SK-N-SH (cell line): ENCODE measurements around the gene ERC2. TPM values are rescaled to one million over a fixed set of nuclear protein-coding genes. Genes with fewer than 3 reads are reported as not detected.

ENCODE experiments used
- CTCF ChIA-PET: fragments of 300-600, 350-600 bp; formaldehyde crosslinking; extraction: SDS; loops from one replicate; lab custom pipeline; 2021; lab: Yijun Ruan, JAX
- POLR2A ChIA-PET: fragments of 350-600 bp; sonication (Branson Sonifier 250); formaldehyde crosslinking; extraction: SDS; loops from one replicate; lab custom pipeline; 2020; ENCODE audit warnings: antibody characterized with exemption, inconsistent platforms; lab: Yijun Ruan, JAX
- DNase-seq: peaks from one replicate; pipeline ENCODE4 v3.0.0; 2012
- H2AFZ ChIP-seq: fragments of 200-600 bp; sonication (generic); 2 replicates; pipeline ENCODE4 v1.8.1; 2016; ENCODE audit warnings: antibody characterized with exemption, mild to moderate bottlenecking, low read depth
- H3F3A ChIP-seq: fragments of 200-600 bp; sonication (generic); replicated peaks from 2 replicates; pipeline ENCODE3; 2016; ENCODE audit warnings: antibody characterized with exemption, mild to moderate bottlenecking; ENCODE audit not compliant: insufficient read depth
- H3K27ac ChIP-seq, 2 experiments: fragments of 200-500 bp in 1 of 2; fragments of 200-600 bp in 1 of 2; sonication (Bioruptor generic) in 1 of 2; sonication (generic), shearing (Covaris generic) in 1 of 2; 2 replicates each; pipeline versions ENCODE4 v1.5.1 to v1.6.1; 2014 to 2016; ENCODE audit warnings: low read depth in 2 of 2, inconsistent platforms in 1 of 2, low read length in 1 of 2, mild to moderate bottlenecking in 1 of 2, mixed read lengths in 1 of 2
- H3K27me3 ChIP-seq: fragments of 200-600 bp; sonication (generic), shearing (Covaris generic); 2 replicates; pipeline ENCODE4 v1.6.1; 2016; ENCODE audit warnings: mixed run types; ENCODE audit not compliant: insufficient read depth
- H3K36me3 ChIP-seq, 2 experiments: fragments of 200-500 bp in 1 of 2; fragments of 200-600 bp in 1 of 2; sonication (Bioruptor generic) in 1 of 2; sonication (generic) in 1 of 2; replicated peaks in 1 of 2; 2 replicates each; pipeline versions ENCODE3 to v1.5.1; 2014 to 2016; ENCODE audit warnings: low read length in 1 of 2, mild to moderate bottlenecking in 1 of 2; ENCODE audit not compliant: insufficient read depth in 2 of 2, control insufficient read depth in 1 of 2
- H3K4me1 ChIP-seq, 2 experiments: fragments of 200-500 bp in 1 of 2; fragments of 200-600 bp in 1 of 2; sonication (Bioruptor generic) in 1 of 2; sonication (generic), shearing (Covaris generic) in 1 of 2; 2 replicates each; pipeline versions ENCODE4 v1.5.1 to v1.6.1; 2014 to 2016; ENCODE audit warnings: low read depth in 1 of 2, low read length in 1 of 2, mixed run types in 1 of 2; ENCODE audit not compliant: insufficient read depth in 2 of 2, control insufficient read depth in 1 of 2
- H3K4me2 ChIP-seq: fragments of 200-600 bp; sonication (generic), shearing (Covaris generic); 2 replicates; pipeline ENCODE4 v1.6.1; 2017; ENCODE audit warnings: mixed run types
- H3K4me3 ChIP-seq, 2 experiments: fragments of 200-500 bp in 1 of 2; fragments of 200-600 bp in 1 of 2; sonication (Bioruptor generic) in 1 of 2; sonication (generic), shearing (Covaris generic) in 1 of 2; 2 replicates each; pipeline versions ENCODE4 v1.5.1 to v1.8.1; 2014 to 2016; ENCODE audit warnings: low read depth in 2 of 2, inconsistent platforms in 1 of 2, low read length in 1 of 2, mild to moderate bottlenecking in 1 of 2, mixed read lengths in 1 of 2, moderate library complexity in 1 of 2
- H3K79me2 ChIP-seq: fragments of 200-600 bp; sonication (generic); 2 replicates; pipeline ENCODE4 v1.8.1; 2017; ENCODE audit warnings: mild to moderate bottlenecking; ENCODE audit not compliant: insufficient read depth
- H3K9ac ChIP-seq: fragments of 200-600 bp; sonication (generic); 2 replicates; pipeline ENCODE4 v1.6.1; 2017; ENCODE audit warnings: mixed run types
- H3K9me2 ChIP-seq: fragments of 200-600 bp; sonication (generic); 2 replicates; pipeline ENCODE4 v1.6.1; 2017; ENCODE audit warnings: mixed run types
- H3K9me3 ChIP-seq: fragments of 200-600 bp; sonication (generic); 2 replicates; pipeline ENCODE4 v1.6.1; 2017; ENCODE audit warnings: mixed run types, mild to moderate bottlenecking, moderate library complexity
- H4K20me1 ChIP-seq: fragments of 200-600 bp; sonication (generic); 2 replicates; pipeline ENCODE4 v1.6.1; 2017; ENCODE audit warnings: mild to moderate bottlenecking, mixed run types; ENCODE audit not compliant: insufficient read depth
- CHD2 ChIP-seq: fragments of 150-350 bp; IDR thresholded peaks from 2 replicates; pipeline ENCODE4 v1.6.1; 2018; ENCODE audit warnings: low read length; ENCODE audit not compliant: partially characterized antibody
- ELF1 ChIP-seq: IDR thresholded peaks from 2 replicates; pipeline ENCODE4 v1.4.0; 2012
- EP300 ChIP-seq, 2 experiments: IDR thresholded peaks; 2 replicates each; pipeline versions ENCODE4 v1.4.0 to v1.6.1; 2012; ENCODE audit warnings: borderline replicate concordance in 1 of 2, low read depth in 1 of 2, low read length in 1 of 2
- FOXJ3 ChIP-seq: sonication (generic); formaldehyde crosslinking; IDR thresholded peaks from 2 replicates; pipeline ENCODE4 v1.5.1; 2020; ENCODE audit warnings: mild to moderate bottlenecking, missing genetic modification reagents
- FOXM1 ChIP-seq: IDR thresholded peaks from 2 replicates; pipeline ENCODE4 v1.4.0; 2012; ENCODE audit warnings: low read depth, mild to moderate bottlenecking
- JUND ChIP-seq: IDR thresholded peaks from 2 replicates; pipeline ENCODE4 v1.4.0; 2012
- MEF2A ChIP-seq: IDR thresholded peaks from 2 replicates; pipeline ENCODE4 v1.4.0; 2012; ENCODE audit warnings: low read depth, borderline replicate concordance
- POLR2AphosphoS5 ChIP-seq: IDR thresholded peaks from 2 replicates; pipeline ENCODE4 v1.6.1; 2012; ENCODE audit warnings: low read depth, low read length
- SIN3A ChIP-seq: IDR thresholded peaks from 2 replicates; pipeline ENCODE4 v1.6.1; 2012; ENCODE audit warnings: low read depth, mild to moderate bottlenecking, low read length, moderate library complexity, borderline replicate concordance
- TAF1 ChIP-seq: IDR thresholded peaks from 2 replicates; pipeline ENCODE4 v1.6.1; 2012; ENCODE audit warnings: low read depth, mild to moderate bottlenecking, low read length, moderate library complexity, borderline replicate concordance
- TCF12 ChIP-seq: IDR thresholded peaks from 2 replicates; pipeline ENCODE4 v1.4.0; 2012
- TEAD4 ChIP-seq: IDR thresholded peaks from 2 replicates; pipeline ENCODE4 v1.4.0; 2012; ENCODE audit warnings: mild to moderate bottlenecking, borderline replicate concordance; ENCODE audit not compliant: insufficient read depth
- WGBS: methylation state at CpG from one replicate; pipeline ENCODE4 v1.1.6; 2017; ENCODE audit warnings: low lambda C conversion rate; 5-methylcytosine and 5-hydroxymethylcytosine counted together
- polyA plus RNA-seq, 3 experiments: library from polyadenylated mRNA; depleted of rRNA; stranded (reverse); fragments of >200 nt; gene quantifications; 2 replicates each; pipeline ENCODE4 v1.2.3, GENCODE V29; 2012
- TF ChIP-seq, protein P1 (sequence below): fragments of 200-600 bp; sonication (generic); IDR thresholded peaks from 2 replicates; pipeline ENCODE4 v1.6.1; 2017; ENCODE audit warnings: antibody characterized with exemption, mild to moderate bottlenecking, moderate library complexity
- TF ChIP-seq, protein P2 (sequence below): IDR thresholded peaks from 2 replicates; pipeline ENCODE4 v1.4.0; 2012; ENCODE audit warnings: low read depth
- TF ChIP-seq, protein P3 (sequence below): IDR thresholded peaks from 2 replicates; pipeline ENCODE4 v1.6.1; 2012; ENCODE audit warnings: mild to moderate bottlenecking, low read depth, low read length, moderate library complexity
- TF ChIP-seq, protein P4 (sequence below): IDR thresholded peaks from 2 replicates; pipeline ENCODE4 v1.4.0; 2012; ENCODE audit warnings: low read depth, borderline replicate concordance
- TF ChIP-seq, protein P5 (sequence below): fragments of 150-350 bp; IDR thresholded peaks from 2 replicates; pipeline ENCODE4 v1.6.1; 2017; ENCODE audit warnings: antibody characterized with exemption, low read length, low read depth, borderline replicate concordance

The ERC2 gene
- polyA plus RNA-seq, 1 of the 3 experiments (the other 2 are of a cell fraction) = 1.6 TPM

DNA sequence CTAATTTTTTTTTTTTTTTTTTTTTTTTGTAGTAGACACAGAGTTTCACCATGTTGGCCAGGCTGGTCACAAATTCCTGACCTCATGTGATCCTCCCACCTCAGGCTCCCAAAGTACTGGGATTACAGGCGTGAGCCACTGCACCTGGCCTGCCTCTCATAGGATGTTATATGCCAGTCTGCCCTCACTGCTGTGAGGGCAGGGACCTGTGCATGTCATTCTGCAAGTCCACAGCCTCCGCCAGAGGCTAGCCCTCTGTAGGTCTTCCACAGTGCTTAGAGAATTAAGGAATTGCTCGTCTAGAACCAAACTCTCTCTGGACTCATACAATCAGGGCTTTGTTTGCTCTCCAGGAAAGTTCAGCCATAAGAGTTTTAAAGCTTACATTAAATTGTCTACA, 817.3 kb downstream of the ERC2 start:
- ChIA-PET CTCF (interaction anchor here (1.3 kb wide), 1 partner anchor 10 kb away, joined by 4 read pairs; no protein-coding TSS in a partner anchor), POLR2A (interaction anchor here (0.6 kb wide), 1 partner anchor 23 kb away, joined by 8 read pairs; no protein-coding TSS in a partner anchor)
- Histone ChIP-seq H3K27me3 (no peaks in the 10 kb centered on the region), H3K4me2 (no peak overlapping the region), H3K27ac (no peak overlapping the region), H3K9ac (no peak overlapping the region), H3K4me3 (no peak overlapping the region), H3F3A (no peaks in the 10 kb centered on the region), H3K9me3 (no peaks in the 10 kb centered on the region), H4K20me1 (no peaks in the 10 kb centered on the region), H3K9me2 (no peaks in the 10 kb centered on the region), H3K79me2 (no peaks in the 10 kb centered on the region), H3K4me1 (no peaks in the 10 kb centered on the region; a peak in 1 of 4 replicates), H3K36me3 (no peaks in the 10 kb centered on the region), H2AFZ (no peak overlapping the region)
- TF ChIP-seq FOXJ3 (CRISPR knock-in tag) (no peak), FOXM1 (no peak), ELF1 (no peak), MEF2A (no peak), TEAD4 (no peak), EP300 (IDR thresholded peaks at IDR 0.05; ENCODE audit: borderline replicate concordance in 1 of 2, low read depth in 1 of 2, low read length in 1 of 2) (no peak), JUND (no peak), CHD2 (no peak), TAF1 (no peak), SIN3A (no peak)
- TF ChIP-seq, protein P1, sequence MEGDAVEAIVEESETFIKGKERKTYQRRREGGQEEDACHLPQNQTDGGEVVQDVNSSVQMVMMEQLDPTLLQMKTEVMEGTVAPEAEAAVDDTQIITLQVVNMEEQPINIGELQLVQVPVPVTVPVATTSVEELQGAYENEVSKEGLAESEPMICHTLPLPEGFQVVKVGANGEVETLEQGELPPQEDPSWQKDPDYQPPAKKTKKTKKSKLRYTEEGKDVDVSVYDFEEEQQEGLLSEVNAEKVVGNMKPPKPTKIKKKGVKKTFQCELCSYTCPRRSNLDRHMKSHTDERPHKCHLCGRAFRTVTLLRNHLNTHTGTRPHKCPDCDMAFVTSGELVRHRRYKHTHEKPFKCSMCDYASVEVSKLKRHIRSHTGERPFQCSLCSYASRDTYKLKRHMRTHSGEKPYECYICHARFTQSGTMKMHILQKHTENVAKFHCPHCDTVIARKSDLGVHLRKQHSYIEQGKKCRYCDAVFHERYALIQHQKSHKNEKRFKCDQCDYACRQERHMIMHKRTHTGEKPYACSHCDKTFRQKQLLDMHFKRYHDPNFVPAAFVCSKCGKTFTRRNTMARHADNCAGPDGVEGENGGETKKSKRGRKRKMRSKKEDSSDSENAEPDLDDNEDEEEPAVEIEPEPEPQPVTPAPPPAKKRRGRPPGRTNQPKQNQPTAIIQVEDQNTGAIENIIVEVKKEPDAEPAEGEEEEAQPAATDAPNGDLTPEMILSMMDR = no peak
- TF ChIP-seq, protein P2, sequence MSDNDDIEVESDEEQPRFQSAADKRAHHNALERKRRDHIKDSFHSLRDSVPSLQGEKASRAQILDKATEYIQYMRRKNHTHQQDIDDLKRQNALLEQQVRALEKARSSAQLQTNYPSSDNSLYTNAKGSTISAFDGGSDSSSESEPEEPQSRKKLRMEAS = no peak
- TF ChIP-seq, protein P3, sequence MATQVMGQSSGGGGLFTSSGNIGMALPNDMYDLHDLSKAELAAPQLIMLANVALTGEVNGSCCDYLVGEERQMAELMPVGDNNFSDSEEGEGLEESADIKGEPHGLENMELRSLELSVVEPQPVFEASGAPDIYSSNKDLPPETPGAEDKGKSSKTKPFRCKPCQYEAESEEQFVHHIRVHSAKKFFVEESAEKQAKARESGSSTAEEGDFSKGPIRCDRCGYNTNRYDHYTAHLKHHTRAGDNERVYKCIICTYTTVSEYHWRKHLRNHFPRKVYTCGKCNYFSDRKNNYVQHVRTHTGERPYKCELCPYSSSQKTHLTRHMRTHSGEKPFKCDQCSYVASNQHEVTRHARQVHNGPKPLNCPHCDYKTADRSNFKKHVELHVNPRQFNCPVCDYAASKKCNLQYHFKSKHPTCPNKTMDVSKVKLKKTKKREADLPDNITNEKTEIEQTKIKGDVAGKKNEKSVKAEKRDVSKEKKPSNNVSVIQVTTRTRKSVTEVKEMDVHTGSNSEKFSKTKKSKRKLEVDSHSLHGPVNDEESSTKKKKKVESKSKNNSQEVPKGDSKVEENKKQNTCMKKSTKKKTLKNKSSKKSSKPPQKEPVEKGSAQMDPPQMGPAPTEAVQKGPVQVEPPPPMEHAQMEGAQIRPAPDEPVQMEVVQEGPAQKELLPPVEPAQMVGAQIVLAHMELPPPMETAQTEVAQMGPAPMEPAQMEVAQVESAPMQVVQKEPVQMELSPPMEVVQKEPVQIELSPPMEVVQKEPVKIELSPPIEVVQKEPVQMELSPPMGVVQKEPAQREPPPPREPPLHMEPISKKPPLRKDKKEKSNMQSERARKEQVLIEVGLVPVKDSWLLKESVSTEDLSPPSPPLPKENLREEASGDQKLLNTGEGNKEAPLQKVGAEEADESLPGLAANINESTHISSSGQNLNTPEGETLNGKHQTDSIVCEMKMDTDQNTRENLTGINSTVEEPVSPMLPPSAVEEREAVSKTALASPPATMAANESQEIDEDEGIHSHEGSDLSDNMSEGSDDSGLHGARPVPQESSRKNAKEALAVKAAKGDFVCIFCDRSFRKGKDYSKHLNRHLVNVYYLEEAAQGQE = no peak
- WGBS = 77% methylated on average over 3 of the region's 3 CpGs
- no peak for DNase-seq

DNA sequence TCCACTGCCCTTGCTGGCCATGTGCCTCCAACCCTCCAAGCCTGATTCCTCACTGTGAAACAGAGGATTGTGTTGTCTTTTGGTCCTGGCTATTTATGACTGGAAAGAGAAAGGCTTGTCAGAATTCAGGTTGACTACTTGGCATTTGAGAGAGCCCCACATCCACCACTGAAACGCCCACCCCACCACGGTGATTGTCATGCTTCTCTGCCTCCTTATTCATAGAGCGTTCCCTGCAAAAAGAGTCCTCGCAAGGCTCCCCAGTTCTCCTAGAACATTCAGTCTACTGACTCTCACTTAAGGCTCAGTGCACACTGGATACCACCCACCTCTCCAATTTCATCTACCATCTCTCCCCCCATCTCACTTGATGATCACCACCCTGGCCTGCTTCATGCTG, 818.3 kb downstream of the ERC2 start:
- POLR2A ChIA-PET = no interaction called here
- CTCF ChIA-PET = no interaction called here

More for the DNA sequence above, 818.3 kb downstream of the ERC2 start:
- H3K36me3 ChIP-seq = no peaks in the 10 kb centered on the region
- H3K4me3 ChIP-seq = no peak overlapping the region
- no peak overlapping the region for H3K4me2 ChIP-seq
- no peaks in the 10 kb centered on the region for H3K9me2 ChIP-seq
- no peaks in the 10 kb centered on the region for H3F3A ChIP-seq
- no peak for DNase-seq
- H3K79me2 ChIP-seq = no peaks in the 10 kb centered on the region
- no peaks in the 10 kb centered on the region; a peak in 1 of 4 replicates for H3K4me1 ChIP-seq
- WGBS = 78% methylated on average over 4 of the region's 4 CpGs
- H3K9me3 ChIP-seq = no peaks in the 10 kb centered on the region
- H3K27me3 ChIP-seq = no peaks in the 10 kb centered on the region
- TF ChIP-seq, protein P4, sequence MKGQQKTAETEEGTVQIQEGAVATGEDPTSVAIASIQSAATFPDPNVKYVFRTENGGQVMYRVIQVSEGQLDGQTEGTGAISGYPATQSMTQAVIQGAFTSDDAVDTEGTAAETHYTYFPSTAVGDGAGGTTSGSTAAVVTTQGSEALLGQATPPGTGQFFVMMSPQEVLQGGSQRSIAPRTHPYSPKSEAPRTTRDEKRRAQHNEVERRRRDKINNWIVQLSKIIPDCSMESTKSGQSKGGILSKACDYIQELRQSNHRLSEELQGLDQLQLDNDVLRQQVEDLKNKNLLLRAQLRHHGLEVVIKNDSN = no peak
- TF ChIP-seq TAF1 (no peak), FOXJ3 (CRISPR knock-in tag) (no peak), TCF12 (no peak), TEAD4 (no peak), POLR2AphosphoS5 (no peak)
- TF ChIP-seq, protein P5, sequence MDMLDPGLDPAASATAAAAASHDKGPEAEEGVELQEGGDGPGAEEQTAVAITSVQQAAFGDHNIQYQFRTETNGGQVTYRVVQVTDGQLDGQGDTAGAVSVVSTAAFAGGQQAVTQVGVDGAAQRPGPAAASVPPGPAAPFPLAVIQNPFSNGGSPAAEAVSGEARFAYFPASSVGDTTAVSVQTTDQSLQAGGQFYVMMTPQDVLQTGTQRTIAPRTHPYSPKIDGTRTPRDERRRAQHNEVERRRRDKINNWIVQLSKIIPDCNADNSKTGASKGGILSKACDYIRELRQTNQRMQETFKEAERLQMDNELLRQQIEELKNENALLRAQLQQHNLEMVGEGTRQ = no peak
- no peak overlapping the region for H2AFZ ChIP-seq
- no peak overlapping the region for H3K9ac ChIP-seq
- no peak overlapping the region for H3K27ac ChIP-seq
- H4K20me1 ChIP-seq = no peaks in the 10 kb centered on the region
